CD4-positive, alpha-beta T cell (primary cell): ENCODE data around the gene PHIP. TPM values are rescaled to one million over a fixed set of nuclear protein-coding genes. Genes with fewer than 3 reads are reported as not detected.

ENCODE experiments used
- ATAC-seq: fragments of 200-7000 bp; cut with Tn5 transposase; one replicate; pipeline ENCODE4 v1.10.0; 2022; ENCODE audit warnings: mild to moderate bottlenecking; ENCODE audit not compliant: poor library complexity
- CTCF ChIA-PET: fragments of 350-600 bp; sonication (Branson Sonifier 250); formaldehyde crosslinking; loops from one replicate; lab custom pipeline; 2021; ENCODE audit warnings: antibody characterized with exemption, inconsistent platforms; lab: Charles Lee
- POLR2A ChIA-PET: fragments of 350-600 bp; sonication (Branson Sonifier 250); formaldehyde crosslinking; loops from one replicate; lab custom pipeline; 2021; ENCODE audit warnings: antibody characterized with exemption, inconsistent platforms; lab: Charles Lee
- DNase-seq, 14 experiments: peaks; one replicate each; pipeline ENCODE4 v3.0.0-alpha.2; 2013 to 2020; ENCODE audit warnings: mixed read lengths in 2 of 14
- H3K27ac ChIP-seq, 2 donors: one replicate each; pipeline versions ENCODE4 v1.5.1 to v1.7.0; 2013; ENCODE audit warnings: low read length in 2 of 2, low read depth in 1 of 2, mild to moderate bottlenecking in 1 of 2
- H3K27me3 ChIP-seq, 2 experiments: 1 replicate in 1 of 2; 2 replicates in 1 of 2; pipeline versions ENCODE4 v1.6.1 to v1.7.0; 2013; ENCODE audit warnings: low read length in 2 of 2, control low read depth in 1 of 2, mild to moderate bottlenecking in 1 of 2, moderate library complexity in 1 of 2; ENCODE audit not compliant: insufficient read depth in 2 of 2, control insufficient read depth in 1 of 2
- H3K36me3 ChIP-seq: one replicate; pipeline ENCODE4 v1.6.1; 2013; ENCODE audit warnings: low read length, control low read depth; ENCODE audit not compliant: insufficient read depth
- H3K4me1 ChIP-seq: one replicate; pipeline ENCODE4 v1.6.1; 2013; ENCODE audit warnings: low read length, control low read depth; ENCODE audit not compliant: insufficient read depth
- H3K4me3 ChIP-seq: one replicate; pipeline ENCODE4 v1.5.1; 2013; ENCODE audit warnings: mild to moderate bottlenecking, low read length, moderate library complexity
- H3K9me3 ChIP-seq, 2 experiments: 1 replicate in 1 of 2; 2 replicates in 1 of 2; pipeline versions ENCODE4 v1.6.1 to v1.7.0; 2013; ENCODE audit warnings: low read length in 2 of 2, mild to moderate bottlenecking in 2 of 2, control low read depth in 1 of 2, moderate library complexity in 1 of 2; ENCODE audit not compliant: control insufficient read depth in 1 of 2, insufficient read depth in 1 of 2
- H3K27ac Mint-ChIP-seq: one replicate; pipeline ENCODE4 v1.8.0; 2020; ENCODE audit warnings: mixed read lengths
- H3K27me3 Mint-ChIP-seq: one replicate; pipeline ENCODE4 v1.8.0; 2021; ENCODE audit warnings: mixed read lengths
- H3K36me3 Mint-ChIP-seq: one replicate; pipeline ENCODE4 v1.8.0; 2021; ENCODE audit warnings: low read depth, mixed read lengths
- H3K4me1 Mint-ChIP-seq: one replicate; pipeline ENCODE4 v1.8.0; 2021; ENCODE audit warnings: low read depth, mixed read lengths
- H3K4me3 Mint-ChIP-seq: one replicate; pipeline ENCODE4 v1.8.0; 2020; ENCODE audit warnings: mild to moderate bottlenecking, mixed read lengths
- H3K9me3 Mint-ChIP-seq: one replicate; pipeline ENCODE4 v1.8.0; 2020; ENCODE audit warnings: mixed read lengths
- intact Hi-C, 2 experiments: fragments of 100-400 bp; cut with DNase I in 1 of 2; cut with micrococcal nuclease in 1 of 2; formaldehyde crosslinking; loops; one replicate each; pipeline versions ENCODE4 v1.15.1 to v1.9.0; 2023 to 2025; cut with DNase I, micrococcal nuclease
- total RNA-seq, 174 experiments: library from RNA in 2 of 174; stranded (reverse) in 2 of 174; gene quantifications; one replicate each; pipeline ENCODE4 v1.2.3 and lab custom pipeline; 2021 to 2026
- TF ChIP-seq, protein P1 (sequence below): fragments of 200-600 bp; IDR thresholded peaks from one replicate; pipeline ENCODE4 v1.8.0; 2022; ENCODE audit warnings: antibody characterized with exemption, mild to moderate bottlenecking

PHIP gene
- total RNA-seq, 2 experiments from 2014 or later: 35.7 to 36.9 TPM

DNA sequence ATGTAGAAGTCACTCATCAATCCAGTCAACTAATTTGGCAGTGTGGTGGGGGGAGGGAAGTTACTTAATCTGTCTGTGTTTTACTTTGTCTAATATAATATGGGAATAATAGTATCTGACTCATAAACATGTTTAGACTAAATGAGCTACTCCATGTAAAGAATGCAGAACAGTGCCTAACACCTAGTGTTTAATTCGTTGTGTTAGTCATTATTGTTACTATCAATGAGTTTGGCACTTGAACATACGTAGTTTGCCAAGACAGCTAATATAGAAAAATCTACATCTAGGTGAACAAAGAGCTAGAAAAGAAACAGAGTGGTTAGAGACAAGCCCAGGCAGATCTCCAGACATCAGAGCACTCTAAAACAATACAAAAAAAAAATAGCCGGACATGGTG is 161.6 kb downstream of the PHIP start:
- Histone ChIP-seq H3K36me3 (no peaks in the 10 kb centered on the region), H3K9me3 (peaks cover 14 to 43% of the 10 kb centered on the region in 2 experiments), H3K27ac (no peak overlapping the region), H3K4me1 (no peaks in the 10 kb centered on the region), H3K4me3 (no peak overlapping the region), H3K27me3 (peaks cover 9 to 11% of the 10 kb centered on the region in 2 experiments)
- ChIA-PET CTCF (no interaction called here), POLR2A (no interaction called here)
- no peak for ATAC-seq
- peaks cover 23% of the 10 kb centered on the region for H3K27me3 Mint-ChIP-seq
- intact Hi-C loops: no loop called here
- DNase-seq: no peak
- peaks cover under 1% of the 10 kb centered on the region for H3K4me1 Mint-ChIP-seq
- H3K9me3 Mint-ChIP-seq: peaks cover 15% of the 10 kb centered on the region
- TF ChIP-seq, protein P1, sequence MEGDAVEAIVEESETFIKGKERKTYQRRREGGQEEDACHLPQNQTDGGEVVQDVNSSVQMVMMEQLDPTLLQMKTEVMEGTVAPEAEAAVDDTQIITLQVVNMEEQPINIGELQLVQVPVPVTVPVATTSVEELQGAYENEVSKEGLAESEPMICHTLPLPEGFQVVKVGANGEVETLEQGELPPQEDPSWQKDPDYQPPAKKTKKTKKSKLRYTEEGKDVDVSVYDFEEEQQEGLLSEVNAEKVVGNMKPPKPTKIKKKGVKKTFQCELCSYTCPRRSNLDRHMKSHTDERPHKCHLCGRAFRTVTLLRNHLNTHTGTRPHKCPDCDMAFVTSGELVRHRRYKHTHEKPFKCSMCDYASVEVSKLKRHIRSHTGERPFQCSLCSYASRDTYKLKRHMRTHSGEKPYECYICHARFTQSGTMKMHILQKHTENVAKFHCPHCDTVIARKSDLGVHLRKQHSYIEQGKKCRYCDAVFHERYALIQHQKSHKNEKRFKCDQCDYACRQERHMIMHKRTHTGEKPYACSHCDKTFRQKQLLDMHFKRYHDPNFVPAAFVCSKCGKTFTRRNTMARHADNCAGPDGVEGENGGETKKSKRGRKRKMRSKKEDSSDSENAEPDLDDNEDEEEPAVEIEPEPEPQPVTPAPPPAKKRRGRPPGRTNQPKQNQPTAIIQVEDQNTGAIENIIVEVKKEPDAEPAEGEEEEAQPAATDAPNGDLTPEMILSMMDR: no peak
- H3K27ac Mint-ChIP-seq: no peak overlapping the region
- no peak overlapping the region for H3K4me3 Mint-ChIP-seq
- peaks cover 11% of the 10 kb centered on the region for H3K36me3 Mint-ChIP-seq

DNA sequence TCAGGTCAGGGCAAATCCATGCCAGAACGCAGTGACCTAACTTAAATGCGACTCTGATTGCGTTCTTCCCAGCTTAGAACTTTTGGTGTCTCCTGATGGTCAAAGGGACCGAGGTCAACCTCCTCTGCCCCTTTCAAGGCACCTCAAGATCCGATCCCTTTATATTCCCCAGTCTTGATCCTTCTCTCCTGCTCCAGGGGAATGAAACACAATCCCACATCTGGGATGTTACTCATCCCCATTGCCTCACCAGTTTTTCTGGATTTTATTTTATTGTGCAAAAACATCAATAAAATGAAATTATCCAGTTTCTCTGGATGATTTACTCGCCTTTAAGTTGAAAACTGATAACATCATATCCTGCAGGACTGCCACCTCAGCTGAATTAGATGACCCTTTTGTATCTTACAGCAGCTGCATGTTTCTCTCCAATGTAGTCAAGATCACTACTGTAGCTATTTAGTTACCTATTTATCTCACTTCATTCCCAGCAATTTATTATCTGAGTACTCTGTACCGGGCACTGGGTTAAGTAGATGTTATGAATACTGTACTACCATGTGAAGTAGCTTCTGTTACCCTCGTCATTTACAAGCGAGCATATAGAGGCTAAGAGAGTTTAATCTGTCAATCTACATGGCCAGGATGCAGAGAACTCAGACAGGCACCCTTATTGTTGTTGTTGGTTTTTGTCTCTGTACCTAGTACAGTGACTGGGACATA is 166.7 kb downstream of the PHIP start:
- H3K9me3 Mint-ChIP-seq: peaks cover 4% of the 10 kb centered on the region
- TF ChIP-seq, protein P1: no peak
- no peak overlapping the region for H3K4me3 ChIP-seq
- H3K4me1 ChIP-seq: peaks cover 9% of the 10 kb centered on the region
- DNase-seq (no peak), ATAC-seq (no peak)
- peaks cover 6 to 11% of the 10 kb centered on the region in 2 experiments for H3K9me3 ChIP-seq
- peaks cover 12% of the 10 kb centered on the region for H3K36me3 Mint-ChIP-seq
- peaks cover 20% of the 10 kb centered on the region for H3K4me1 Mint-ChIP-seq
- no peak overlapping the region for H3K27ac ChIP-seq
- intact Hi-C loops: no loop called here
- H3K36me3 ChIP-seq: no peaks in the 10 kb centered on the region
- H3K27ac Mint-ChIP-seq: no peak overlapping the region
- H3K4me3 Mint-ChIP-seq: no peak overlapping the region
- ChIA-PET POLR2A (no interaction called here), CTCF (no interaction called here)
- H3K27me3 Mint-ChIP-seq: peaks cover 51% of the 10 kb centered on the region
- H3K27me3 ChIP-seq: peaks cover 21 to 23% of the 10 kb centered on the region in 2 experiments

DNA sequence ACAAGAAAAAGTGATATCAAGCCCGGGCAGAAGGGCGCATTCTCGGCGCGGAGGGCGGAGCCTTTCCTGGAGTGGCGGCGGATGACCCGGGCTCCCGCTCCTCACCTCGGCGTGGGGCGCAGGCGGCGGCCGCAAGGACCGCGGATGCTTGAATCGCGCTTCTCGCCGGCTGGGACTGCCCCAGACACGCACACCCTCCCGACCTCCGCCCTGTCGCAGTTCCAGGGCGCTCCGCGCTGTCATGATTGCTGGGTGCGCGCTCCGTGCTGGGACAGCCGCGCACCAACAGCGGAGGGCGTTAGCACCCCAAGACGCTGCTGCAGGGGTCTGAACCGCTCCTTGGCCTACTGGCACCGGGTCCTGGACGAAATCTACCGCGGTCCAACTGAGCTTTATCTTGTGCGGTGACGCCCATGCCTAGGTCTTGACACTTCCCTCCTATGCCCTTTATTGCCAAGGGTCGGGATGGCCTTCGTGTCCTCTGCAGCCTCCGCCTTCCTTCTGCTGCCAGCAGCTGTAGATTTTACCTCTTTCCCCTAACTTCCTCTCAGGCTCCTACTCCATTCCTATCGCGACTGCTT is 167.4 kb downstream of the PHIP start:
- DNase-seq (peak in 1 of 14 experiments; percentile 6), ATAC-seq (no peak)
- ChIA-PET CTCF (no interaction called here), POLR2A (no interaction called here)
- Histone ChIP-seq H3K9me3 (peaks cover 0 to 8% of the 10 kb centered on the region in 2 experiments), H3K4me1 (peaks cover 9% of the 10 kb centered on the region), H3K27ac (no peak overlapping the region), H3K36me3 (no peaks in the 10 kb centered on the region), H3K27me3 (peaks cover 21 to 23% of the 10 kb centered on the region in 2 experiments), H3K4me3 (no peak overlapping the region)
- H3K9me3 Mint-ChIP-seq: peaks cover 2% of the 10 kb centered on the region
- no peak overlapping the region for H3K4me3 Mint-ChIP-seq
- H3K27ac Mint-ChIP-seq: no peak overlapping the region
- TF ChIP-seq, protein P1: no peak
- peaks cover 12% of the 10 kb centered on the region for H3K36me3 Mint-ChIP-seq
- H3K27me3 Mint-ChIP-seq: peaks cover 51% of the 10 kb centered on the region
- intact Hi-C loops: no loop called here
- H3K4me1 Mint-ChIP-seq: peaks cover 20% of the 10 kb centered on the region
